HepG2 (cell line): ENCODE results near the gene GPR37L1. TPM values are rescaled to one million over a fixed set of nuclear protein-coding genes. Genes with fewer than 3 reads are reported as not detected.

Experiments used
- RBM22 ChIP-seq: fragments of 200-400 bp; formaldehyde crosslinking; optimal IDR thresholded peaks from 2 replicates; pipeline ENCODE3; 2017; ENCODE audit warnings: mild to moderate bottlenecking, low read length, moderate library complexity
- TBX3 ChIP-seq: fragments of 450-650 bp; IDR thresholded peaks from 2 replicates; pipeline ENCODE4 v1.6.1; 2017; ENCODE audit warnings: antibody characterized with exemption, mild to moderate bottlenecking, inconsistent platforms, borderline replicate concordance
- polyA plus RNA-seq, 8 experiments: library from polyadenylated mRNA; depleted of rRNA in 3 of 8; stranded (reverse) in 7 of 8; unstranded in 1 of 8; fragments of >200 nt; fragmentation: Illumina TruSeq in 4 of 8; extraction: Trizol in 4 of 8; gene quantifications; 2 replicates each; pipeline versions ENCODE4 v1.2.1 to v1.2.3, GENCODE V29; 2011 to 2016; ENCODE audit warnings: low read depth in 4 of 8, missing spikeins in 1 of 8, mixed read lengths in 1 of 8; ENCODE audit not compliant: insufficient read depth in 1 of 8
- total RNA-seq, 5 experiments: library from RNA; depleted of rRNA; stranded (reverse); fragments of >200 nt; fragmentation: Illumina TruSeq; extraction: Trizol; gene quantifications; 2 replicates each; pipeline ENCODE4 v1.2.3, GENCODE V29; 2016; ENCODE audit warnings: low read depth in 1 of 5
- TF ChIP-seq, protein P1 (sequence below): sonication (generic); formaldehyde crosslinking; IDR thresholded peaks from 2 replicates; pipeline ENCODE4 v1.9.0; 2021; ENCODE audit warnings: mild to moderate bottlenecking, missing genetic modification reagents
- TF ChIP-seq, protein P2 (sequence below): sonication (generic); formaldehyde crosslinking; IDR thresholded peaks from 2 replicates; pipeline ENCODE4 v1.4.0; 2020; ENCODE audit warnings: missing genetic modification reagents
- TF ChIP-seq, protein P3 (sequence below): fragments of 450-650 bp; IDR thresholded peaks from 2 replicates; pipeline ENCODE4 v1.6.1; 2016
- TF ChIP-seq, protein P4 (sequence below): sonication (generic); formaldehyde crosslinking; IDR thresholded peaks from 2 replicates; pipeline ENCODE4 v1.4.0; 2020; ENCODE audit warnings: low read depth, missing genetic modification reagents

The GPR37L1 gene
- total and polyA plus RNA-seq, 2 of the 13 experiments (the other 11 are each of a cell fraction or from before 2014, with no cell fraction given) = 0.13 TPM; not detected in 1

DNA sequence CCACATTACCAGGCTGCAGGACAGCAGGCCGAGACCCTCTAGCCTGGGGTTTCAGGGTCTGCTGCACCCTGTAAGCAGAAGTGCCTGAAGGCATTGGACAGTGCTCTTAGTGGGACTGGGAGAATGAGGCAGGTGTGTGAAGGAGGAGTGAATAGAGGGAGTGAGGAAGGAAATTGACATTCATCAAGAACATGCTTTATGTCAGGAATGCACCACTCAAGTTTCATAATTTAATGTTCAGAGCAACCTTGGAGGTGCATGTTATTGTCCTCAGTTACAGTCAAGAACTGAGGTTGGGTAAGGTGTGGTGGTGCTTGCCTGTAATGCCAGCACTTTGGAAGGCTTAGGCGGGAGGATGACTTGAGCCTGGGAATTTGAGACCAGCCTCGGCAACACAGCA is 11.7 kb upstream of the GPR37L1 start (continued):
- TF ChIP-seq, protein P1, sequence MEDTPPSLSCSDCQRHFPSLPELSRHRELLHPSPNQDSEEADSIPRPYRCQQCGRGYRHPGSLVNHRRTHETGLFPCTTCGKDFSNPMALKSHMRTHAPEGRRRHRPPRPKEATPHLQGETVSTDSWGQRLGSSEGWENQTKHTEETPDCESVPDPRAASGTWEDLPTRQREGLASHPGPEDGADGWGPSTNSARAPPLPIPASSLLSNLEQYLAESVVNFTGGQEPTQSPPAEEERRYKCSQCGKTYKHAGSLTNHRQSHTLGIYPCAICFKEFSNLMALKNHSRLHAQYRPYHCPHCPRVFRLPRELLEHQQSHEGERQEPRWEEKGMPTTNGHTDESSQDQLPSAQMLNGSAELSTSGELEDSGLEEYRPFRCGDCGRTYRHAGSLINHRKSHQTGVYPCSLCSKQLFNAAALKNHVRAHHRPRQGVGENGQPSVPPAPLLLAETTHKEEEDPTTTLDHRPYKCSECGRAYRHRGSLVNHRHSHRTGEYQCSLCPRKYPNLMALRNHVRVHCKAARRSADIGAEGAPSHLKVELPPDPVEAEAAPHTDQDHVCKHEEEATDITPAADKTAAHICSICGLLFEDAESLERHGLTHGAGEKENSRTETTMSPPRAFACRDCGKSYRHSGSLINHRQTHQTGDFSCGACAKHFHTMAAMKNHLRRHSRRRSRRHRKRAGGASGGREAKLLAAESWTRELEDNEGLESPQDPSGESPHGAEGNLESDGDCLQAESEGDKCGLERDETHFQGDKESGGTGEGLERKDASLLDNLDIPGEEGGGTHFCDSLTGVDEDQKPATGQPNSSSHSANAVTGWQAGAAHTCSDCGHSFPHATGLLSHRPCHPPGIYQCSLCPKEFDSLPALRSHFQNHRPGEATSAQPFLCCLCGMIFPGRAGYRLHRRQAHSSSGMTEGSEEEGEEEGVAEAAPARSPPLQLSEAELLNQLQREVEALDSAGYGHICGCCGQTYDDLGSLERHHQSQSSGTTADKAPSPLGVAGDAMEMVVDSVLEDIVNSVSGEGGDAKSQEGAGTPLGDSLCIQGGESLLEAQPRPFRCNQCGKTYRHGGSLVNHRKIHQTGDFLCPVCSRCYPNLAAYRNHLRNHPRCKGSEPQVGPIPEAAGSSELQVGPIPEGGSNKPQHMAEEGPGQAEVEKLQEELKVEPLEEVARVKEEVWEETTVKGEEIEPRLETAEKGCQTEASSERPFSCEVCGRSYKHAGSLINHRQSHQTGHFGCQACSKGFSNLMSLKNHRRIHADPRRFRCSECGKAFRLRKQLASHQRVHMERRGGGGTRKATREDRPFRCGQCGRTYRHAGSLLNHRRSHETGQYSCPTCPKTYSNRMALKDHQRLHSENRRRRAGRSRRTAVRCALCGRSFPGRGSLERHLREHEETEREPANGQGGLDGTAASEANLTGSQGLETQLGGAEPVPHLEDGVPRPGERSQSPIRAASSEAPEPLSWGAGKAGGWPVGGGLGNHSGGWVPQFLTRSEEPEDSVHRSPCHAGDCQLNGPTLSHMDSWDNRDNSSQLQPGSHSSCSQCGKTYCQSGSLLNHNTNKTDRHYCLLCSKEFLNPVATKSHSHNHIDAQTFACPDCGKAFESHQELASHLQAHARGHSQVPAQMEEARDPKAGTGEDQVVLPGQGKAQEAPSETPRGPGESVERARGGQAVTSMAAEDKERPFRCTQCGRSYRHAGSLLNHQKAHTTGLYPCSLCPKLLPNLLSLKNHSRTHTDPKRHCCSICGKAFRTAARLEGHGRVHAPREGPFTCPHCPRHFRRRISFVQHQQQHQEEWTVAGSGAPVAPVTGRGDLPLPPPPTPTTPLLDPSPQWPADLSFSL = no peak
- TF ChIP-seq RBM22 (no peak), TBX3 (no peak)
- TF ChIP-seq, protein P2, sequence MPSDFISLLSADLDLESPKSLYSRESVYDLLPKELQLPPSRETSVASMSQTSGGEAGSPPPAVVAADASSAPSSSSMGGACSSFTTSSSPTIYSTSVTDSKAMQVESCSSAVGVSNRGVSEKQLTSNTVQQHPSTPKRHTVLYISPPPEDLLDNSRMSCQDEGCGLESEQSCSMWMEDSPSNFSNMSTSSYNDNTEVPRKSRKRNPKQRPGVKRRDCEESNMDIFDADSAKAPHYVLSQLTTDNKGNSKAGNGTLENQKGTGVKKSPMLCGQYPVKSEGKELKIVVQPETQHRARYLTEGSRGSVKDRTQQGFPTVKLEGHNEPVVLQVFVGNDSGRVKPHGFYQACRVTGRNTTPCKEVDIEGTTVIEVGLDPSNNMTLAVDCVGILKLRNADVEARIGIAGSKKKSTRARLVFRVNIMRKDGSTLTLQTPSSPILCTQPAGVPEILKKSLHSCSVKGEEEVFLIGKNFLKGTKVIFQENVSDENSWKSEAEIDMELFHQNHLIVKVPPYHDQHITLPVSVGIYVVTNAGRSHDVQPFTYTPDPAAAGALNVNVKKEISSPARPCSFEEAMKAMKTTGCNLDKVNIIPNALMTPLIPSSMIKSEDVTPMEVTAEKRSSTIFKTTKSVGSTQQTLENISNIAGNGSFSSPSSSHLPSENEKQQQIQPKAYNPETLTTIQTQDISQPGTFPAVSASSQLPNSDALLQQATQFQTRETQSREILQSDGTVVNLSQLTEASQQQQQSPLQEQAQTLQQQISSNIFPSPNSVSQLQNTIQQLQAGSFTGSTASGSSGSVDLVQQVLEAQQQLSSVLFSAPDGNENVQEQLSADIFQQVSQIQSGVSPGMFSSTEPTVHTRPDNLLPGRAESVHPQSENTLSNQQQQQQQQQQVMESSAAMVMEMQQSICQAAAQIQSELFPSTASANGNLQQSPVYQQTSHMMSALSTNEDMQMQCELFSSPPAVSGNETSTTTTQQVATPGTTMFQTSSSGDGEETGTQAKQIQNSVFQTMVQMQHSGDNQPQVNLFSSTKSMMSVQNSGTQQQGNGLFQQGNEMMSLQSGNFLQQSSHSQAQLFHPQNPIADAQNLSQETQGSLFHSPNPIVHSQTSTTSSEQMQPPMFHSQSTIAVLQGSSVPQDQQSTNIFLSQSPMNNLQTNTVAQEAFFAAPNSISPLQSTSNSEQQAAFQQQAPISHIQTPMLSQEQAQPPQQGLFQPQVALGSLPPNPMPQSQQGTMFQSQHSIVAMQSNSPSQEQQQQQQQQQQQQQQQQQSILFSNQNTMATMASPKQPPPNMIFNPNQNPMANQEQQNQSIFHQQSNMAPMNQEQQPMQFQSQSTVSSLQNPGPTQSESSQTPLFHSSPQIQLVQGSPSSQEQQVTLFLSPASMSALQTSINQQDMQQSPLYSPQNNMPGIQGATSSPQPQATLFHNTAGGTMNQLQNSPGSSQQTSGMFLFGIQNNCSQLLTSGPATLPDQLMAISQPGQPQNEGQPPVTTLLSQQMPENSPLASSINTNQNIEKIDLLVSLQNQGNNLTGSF = no peak
- TF ChIP-seq, protein P3, sequence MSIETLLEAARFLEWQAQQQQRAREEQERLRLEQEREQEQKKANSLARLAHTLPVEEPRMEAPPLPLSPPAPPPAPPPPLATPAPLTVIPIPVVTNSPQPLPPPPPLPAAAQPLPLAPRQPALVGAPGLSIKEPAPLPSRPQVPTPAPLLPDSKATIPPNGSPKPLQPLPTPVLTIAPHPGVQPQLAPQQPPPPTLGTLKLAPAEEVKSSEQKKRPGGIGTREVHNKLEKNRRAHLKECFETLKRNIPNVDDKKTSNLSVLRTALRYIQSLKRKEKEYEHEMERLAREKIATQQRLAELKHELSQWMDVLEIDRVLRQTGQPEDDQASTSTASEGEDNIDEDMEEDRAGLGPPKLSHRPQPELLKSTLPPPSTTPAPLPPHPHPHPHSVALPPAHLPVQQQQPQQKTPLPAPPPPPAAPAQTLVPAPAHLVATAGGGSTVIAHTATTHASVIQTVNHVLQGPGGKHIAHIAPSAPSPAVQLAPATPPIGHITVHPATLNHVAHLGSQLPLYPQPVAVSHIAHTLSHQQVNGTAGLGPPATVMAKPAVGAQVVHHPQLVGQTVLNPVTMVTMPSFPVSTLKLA = no peak
- TF ChIP-seq, protein P4, sequence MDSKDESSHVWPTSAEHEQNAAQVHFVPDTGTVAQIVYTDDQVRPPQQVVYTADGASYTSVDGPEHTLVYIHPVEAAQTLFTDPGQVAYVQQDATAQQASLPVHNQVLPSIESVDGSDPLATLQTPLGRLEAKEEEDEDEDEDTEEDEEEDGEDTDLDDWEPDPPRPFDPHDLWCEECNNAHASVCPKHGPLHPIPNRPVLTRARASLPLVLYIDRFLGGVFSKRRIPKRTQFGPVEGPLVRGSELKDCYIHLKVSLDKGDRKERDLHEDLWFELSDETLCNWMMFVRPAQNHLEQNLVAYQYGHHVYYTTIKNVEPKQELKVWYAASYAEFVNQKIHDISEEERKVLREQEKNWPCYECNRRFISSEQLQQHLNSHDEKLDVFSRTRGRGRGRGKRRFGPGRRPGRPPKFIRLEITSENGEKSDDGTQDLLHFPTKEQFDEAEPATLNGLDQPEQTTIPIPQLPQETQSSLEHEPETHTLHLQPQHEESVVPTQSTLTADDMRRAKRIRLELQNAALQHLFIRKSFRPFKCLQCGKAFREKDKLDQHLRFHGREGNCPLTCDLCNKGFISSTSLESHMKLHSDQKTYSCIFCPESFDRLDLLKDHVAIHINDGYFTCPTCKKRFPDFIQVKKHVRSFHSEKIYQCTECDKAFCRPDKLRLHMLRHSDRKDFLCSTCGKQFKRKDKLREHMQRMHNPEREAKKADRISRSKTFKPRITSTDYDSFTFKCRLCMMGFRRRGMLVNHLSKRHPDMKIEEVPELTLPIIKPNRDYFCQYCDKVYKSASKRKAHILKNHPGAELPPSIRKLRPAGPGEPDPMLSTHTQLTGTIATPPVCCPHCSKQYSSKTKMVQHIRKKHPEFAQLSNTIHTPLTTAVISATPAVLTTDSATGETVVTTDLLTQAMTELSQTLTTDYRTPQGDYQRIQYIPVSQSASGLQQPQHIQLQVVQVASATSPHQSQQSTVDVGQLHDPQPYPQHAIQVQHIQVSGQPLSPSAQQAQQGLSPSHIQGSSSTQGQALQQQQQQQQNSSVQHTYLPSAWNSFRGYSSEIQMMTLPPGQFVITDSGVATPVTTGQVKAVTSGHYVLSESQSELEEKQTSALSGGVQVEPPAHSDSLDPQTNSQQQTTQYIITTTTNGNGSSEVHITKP (CRISPR knock-in tag) = no peak
- TF ChIP-seq, all 625 proteins: peak for 0
